ENCODE measurements around the gene SVIL. TPM values are rescaled to one million over a fixed set of nuclear protein-coding genes. Genes with fewer than 3 reads are reported as not detected.

The SVIL gene
- total and polyA plus RNA-seq, 2 of the 13 experiments (the other 11 are each of a cell fraction or from before 2014, with no cell fraction given), result 3.9 to 12.1 TPM

- peak; percentile 64; the same call in 1 of the 2 replicates for TF ChIP-seq HNF1A (IDR thresholded peaks at IDR 0.05; ENCODE audit: low read depth)
- TF ChIP-seq HNF1A (CRISPR knock-in tag; IDR thresholded peaks at IDR 0.05; ENCODE audit: borderline replicate concordance), result peak; percentile 88; the same call in 1 of the 2 replicates
- peak; percentile 54; the same call in 1 of the 2 replicates for TF ChIP-seq PAXIP1 (CRISPR knock-in tag; conservative IDR thresholded peaks at IDR 0.05)
- no peak for TF ChIP-seq HNRNPL (IDR thresholded peaks at IDR 0.05; ENCODE audit: low read depth, low read length)
- peak; percentile 34; the same call in 1 of the 2 replicates for TF ChIP-seq SAP130 (CRISPR knock-in tag; IDR thresholded peaks at IDR 0.05; ENCODE audit: low read depth)
- TF ChIP-seq FOXA3 (CRISPR knock-in tag; IDR thresholded peaks at IDR 0.05), result 0 out of 2 replicates have a peak, but pooled peaks have one; percentile 14
- peak; percentile 25; the same call in 1 of the 2 replicates for TF ChIP-seq NR2F6 (IDR thresholded peaks at IDR 0.05)
- TF ChIP-seq NR2F6 (CRISPR knock-in tag; IDR thresholded peaks at IDR 0.05), result 0 out of 2 replicates have a peak, but pooled peaks have one; percentile 46
- TF ChIP-seq SETDB1 (CRISPR knock-in tag; IDR thresholded peaks at IDR 0.05; ENCODE audit: borderline replicate concordance), result no peak
- TF ChIP-seq NFAT5 (CRISPR knock-in tag; IDR thresholded peaks at IDR 0.05), result no peak
- TF ChIP-seq HDAC2 (CRISPR knock-in tag; IDR thresholded peaks at IDR 0.05), result 0 out of 2 replicates have a peak, but pooled peaks have one; percentile 14
- TF ChIP-seq ARID3A (IDR thresholded peaks at IDR 0.05; ENCODE audit: low read depth, low read length), result peak; percentile 64
- TF ChIP-seq EP300 (IDR thresholded peaks at IDR 0.05; ENCODE audit: low read depth in 2 of 2, low read length in 2 of 2), result peak in 1 of 2 experiments; percentile 40; a peak in 1 of 4 replicates
- TF ChIP-seq EP300 (CRISPR knock-in tag; IDR thresholded peaks at IDR 0.05; ENCODE audit: borderline replicate concordance), result no peak
Observed at GRCh38 chr10:29435809-29436501, 198.8 kb downstream of the SVIL start (continued).
